ENCODE data around the gene PPFIA1.

Gene PPFIA1

GRCh38 chr11:70414341-70415100 lies 144.0 kb downstream of the PPFIA1 start:
- Histone ChIP-seq H3K4me2 (ENCODE audit: low read depth, low read length) (no peak overlapping the region), H3K27me3 (replicated peaks; ENCODE audit: insufficient read depth, low read length) (peaks cover 68% of the 10 kb centered on the region), H3K79me2 (ENCODE audit: low read length) (no peaks in the 10 kb centered on the region), H3K9ac (ENCODE audit: low read length) (no peak overlapping the region), H3F3A (ENCODE audit: insufficient read depth, low read length) (no peaks in the 10 kb centered on the region), H3K4me1 (ENCODE audit: low read length) (no peaks in the 10 kb centered on the region), H4K20me1 (ENCODE audit: insufficient read depth, low read length) (no peaks in the 10 kb centered on the region), H3K27ac (ENCODE audit: low read length) (no peak overlapping the region), H3K36me3 (replicated peaks; ENCODE audit: insufficient read depth, low read length) (no peaks in the 10 kb centered on the region), H3K9me3 (replicated peaks; ENCODE audit: insufficient read depth, low read length) (no peaks in the 10 kb centered on the region), H3K9me2 (replicated peaks; ENCODE audit: insufficient read depth, low read length) (no peaks in the 10 kb centered on the region), H3K4me3 (ENCODE audit: low read length) (no peak overlapping the region), H2AFZ (ENCODE audit: low read length) (no peak overlapping the region)
- DNase-seq, result no peak
- TF ChIP-seq EZH2 (optimal IDR thresholded peaks at IDR 0.05; ENCODE audit: low read depth, low read length), result no peak
- TF ChIP-seq CTCF (IDR thresholded peaks at IDR 0.05; ENCODE audit: low read length), result no peak
- no peak for TF ChIP-seq EZH2phosphoT487 (IDR thresholded peaks at IDR 0.05; ENCODE audit: low read length)

DNA sequence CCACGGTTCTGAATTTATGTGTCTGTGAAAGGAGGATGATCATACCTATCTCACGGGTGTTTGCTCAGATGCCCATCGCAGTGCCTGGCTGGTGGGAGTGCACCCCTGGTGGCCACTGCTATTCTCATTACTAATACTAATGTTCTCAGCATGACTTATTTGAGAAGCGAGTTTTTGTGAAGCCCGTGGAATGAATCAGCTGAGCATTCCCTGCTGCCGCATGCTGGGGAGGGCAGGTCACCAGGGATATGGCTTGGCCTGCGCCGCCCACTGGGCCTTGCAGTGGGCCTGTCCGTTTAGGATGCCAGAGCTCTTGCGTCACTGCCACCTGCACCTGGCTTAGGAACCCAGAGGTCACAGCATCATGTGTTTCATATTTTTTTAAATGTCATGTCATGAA lies 144.7 kb downstream of the PPFIA1 start:
- no peaks in the 10 kb centered on the region for H4K20me1 ChIP-seq (ENCODE audit: insufficient read depth, low read length)
- H3K9me3 ChIP-seq (replicated peaks; ENCODE audit: insufficient read depth, low read length), result no peaks in the 10 kb centered on the region
- no peaks in the 10 kb centered on the region for H3K4me1 ChIP-seq (ENCODE audit: low read length)
- no peak for TF ChIP-seq CTCF (IDR thresholded peaks at IDR 0.05; ENCODE audit: low read length)
- no peak for TF ChIP-seq EZH2phosphoT487 (IDR thresholded peaks at IDR 0.05; ENCODE audit: low read length)
- no peak for TF ChIP-seq EZH2 (optimal IDR thresholded peaks at IDR 0.05; ENCODE audit: low read depth, low read length)
- DNase-seq, result no peak
- no peak overlapping the region for H2AFZ ChIP-seq (ENCODE audit: low read length)
- H3K9ac ChIP-seq (ENCODE audit: low read length), result no peak overlapping the region
- H3K4me3 ChIP-seq (ENCODE audit: low read length), result no peak overlapping the region
- no peaks in the 10 kb centered on the region for H3K79me2 ChIP-seq (ENCODE audit: low read length)
- peaks cover 68% of the 10 kb centered on the region for H3K27me3 ChIP-seq (replicated peaks; ENCODE audit: insufficient read depth, low read length)
- no peak overlapping the region for H3K27ac ChIP-seq (ENCODE audit: low read length)
- no peaks in the 10 kb centered on the region for H3K36me3 ChIP-seq (replicated peaks; ENCODE audit: insufficient read depth, low read length)
- H3F3A ChIP-seq (ENCODE audit: insufficient read depth, low read length), result no peaks in the 10 kb centered on the region
- H3K9me2 ChIP-seq (replicated peaks; ENCODE audit: insufficient read depth, low read length), result no peaks in the 10 kb centered on the region
- H3K4me2 ChIP-seq (ENCODE audit: low read depth, low read length), result no peak overlapping the region

DNA sequence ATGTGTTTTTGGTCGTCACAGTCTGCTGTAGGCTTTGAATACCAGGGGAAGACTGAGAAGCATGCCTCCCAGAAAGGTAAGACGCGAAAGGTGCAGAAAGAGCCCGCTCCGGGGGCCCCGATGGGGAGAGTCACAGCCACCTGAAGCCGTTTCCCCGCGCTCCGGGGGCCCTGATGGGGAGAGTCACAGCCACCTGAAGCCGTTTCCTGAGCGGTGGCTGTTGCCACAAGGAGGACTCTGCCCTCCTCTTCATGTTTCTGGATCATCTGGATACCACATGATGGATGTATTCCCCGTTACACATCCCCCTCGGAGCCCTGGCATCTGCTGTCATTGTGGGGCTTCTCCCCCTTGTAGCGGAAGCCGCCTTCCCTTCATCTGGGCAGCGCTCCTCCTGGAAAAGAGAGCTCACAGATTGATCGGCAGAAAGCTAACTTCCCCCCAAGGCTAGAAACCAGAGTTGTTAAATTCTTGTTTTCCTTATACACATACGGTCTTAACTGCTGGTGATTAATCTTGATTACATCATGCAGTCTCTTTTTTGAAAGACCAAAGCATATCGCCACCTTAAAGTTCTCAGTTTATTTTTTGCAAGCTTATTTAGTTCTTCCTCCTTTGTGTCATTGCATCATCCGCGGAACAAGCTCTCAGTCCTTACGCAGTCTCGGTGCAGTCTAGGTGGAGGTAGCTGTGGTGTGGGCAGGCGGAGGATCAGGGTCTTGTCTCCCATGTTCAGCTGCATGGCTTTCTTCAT lies 145.3 kb downstream of the PPFIA1 start:
- Histone ChIP-seq H3K4me3 (ENCODE audit: low read length) (no peak overlapping the region), H3F3A (ENCODE audit: insufficient read depth, low read length) (no peaks in the 10 kb centered on the region), H2AFZ (ENCODE audit: low read length) (no peak overlapping the region), H3K4me1 (ENCODE audit: low read length) (no peaks in the 10 kb centered on the region), H3K27me3 (replicated peaks; ENCODE audit: insufficient read depth, low read length) (peaks cover 70% of the 10 kb centered on the region), H3K27ac (ENCODE audit: low read length) (no peak overlapping the region), H3K4me2 (ENCODE audit: low read depth, low read length) (no peak overlapping the region), H3K9me3 (replicated peaks; ENCODE audit: insufficient read depth, low read length) (no peaks in the 10 kb centered on the region), H3K9me2 (replicated peaks; ENCODE audit: insufficient read depth, low read length) (no peaks in the 10 kb centered on the region), H3K36me3 (replicated peaks; ENCODE audit: insufficient read depth, low read length) (no peaks in the 10 kb centered on the region), H3K9ac (ENCODE audit: low read length) (no peak overlapping the region), H3K79me2 (ENCODE audit: low read length) (no peaks in the 10 kb centered on the region), H4K20me1 (ENCODE audit: insufficient read depth, low read length) (no peaks in the 10 kb centered on the region)
- no peak for TF ChIP-seq EZH2phosphoT487 (IDR thresholded peaks at IDR 0.05; ENCODE audit: low read length)
- TF ChIP-seq EZH2 (optimal IDR thresholded peaks at IDR 0.05; ENCODE audit: low read depth, low read length), result no peak
- TF ChIP-seq CTCF (IDR thresholded peaks at IDR 0.05; ENCODE audit: low read length), result no peak
- DNase-seq, result no peak

All from MM.1S (cell line).